Breast epithelium (tissue), 4 donors: ENCODE data around the gene CNDP1. TPM values are rescaled to one million over a fixed set of nuclear protein-coding genes. Genes with fewer than 3 reads are reported as not detected.

Source experiments
- DNase-seq, 2 donors: peaks; one replicate each; pipeline ENCODE4 v3.0.0-alpha.2; 2019; ENCODE audit warnings: low spot score in 2 of 2
- H3K27ac ChIP-seq, 2 donors: fragments of 200-600 bp; sonication (generic) in 1 of 2; one replicate each; pipeline ENCODE4 v1.5.1; 2016 to 2019; ENCODE audit warnings: mild to moderate bottlenecking in 1 of 2
- H3K27me3 ChIP-seq, 2 donors: fragments of 200-600 bp; sonication (generic) in 1 of 2; one replicate each; pipeline versions ENCODE4 v1.5.1 to v1.6.0; 2017 to 2019; ENCODE audit warnings: control low read depth in 1 of 2, mild to moderate bottlenecking in 1 of 2
- H3K36me3 ChIP-seq: fragments of 200-600 bp; one replicate; pipeline ENCODE4 v1.5.1; 2019
- H3K4me1 ChIP-seq, 2 donors: fragments of 200-600 bp; sonication (generic); one replicate each; pipeline ENCODE4 v1.5.1; 2016 to 2019; ENCODE audit warnings: control low read depth in 1 of 2
- H3K4me3 ChIP-seq, 3 donors: fragments of 200-600 bp; sonication (generic); 1 replicate in 2 of 3; 2 replicates in 1 of 3; pipeline ENCODE4 v1.5.1; 2016 to 2019; ENCODE audit warnings: mild to moderate bottlenecking in 3 of 3, moderate library complexity in 2 of 3
- H3K9me3 ChIP-seq, 2 donors: fragments of 200-600 bp; sonication (generic) in 1 of 2; one replicate each; pipeline ENCODE4 v1.5.1; 2016 to 2019; ENCODE audit warnings: control low read depth in 1 of 2
- POLR2A ChIP-seq: fragments of 450-650 bp; IDR thresholded peaks from one replicate; pipeline ENCODE4 v1.6.1; 2016; ENCODE audit warnings: antibody characterized with exemption, mild to moderate bottlenecking, moderate library complexity
- POLR2AphosphoS5 ChIP-seq, 3 donors: sonication (generic); formaldehyde crosslinking; IDR thresholded peaks; one replicate each; pipeline ENCODE4 v1.6.1; 2017; ENCODE audit warnings: antibody characterized with exemption in 3 of 3
- intact Hi-C: fragments of 100-400 bp; cut with DNase I; formaldehyde crosslinking; loops from one replicate; pipeline ENCODE4 v1.15.1; 2023; ENCODE audit warnings: low total_unique reads
- total RNA-seq, 3 donors: library from RNA; depleted of rRNA; stranded (reverse); fragments of >200 nt; gene quantifications; one replicate each; pipeline ENCODE4 v1.1.0, GENCODE V29; 2016
- TF ChIP-seq, protein P1 (sequence below), 3 donors: fragments of 450-650 bp; IDR thresholded peaks; one replicate each; pipeline ENCODE4 v1.5.1; 2016 to 2017; ENCODE audit warnings: antibody characterized with exemption in 3 of 3, mild to moderate bottlenecking in 3 of 3, moderate library complexity in 3 of 3

The CNDP1 gene
- total RNA-seq, 3 donors from 2014 or later = 0.33 TPM; not detected in 2

DNA sequence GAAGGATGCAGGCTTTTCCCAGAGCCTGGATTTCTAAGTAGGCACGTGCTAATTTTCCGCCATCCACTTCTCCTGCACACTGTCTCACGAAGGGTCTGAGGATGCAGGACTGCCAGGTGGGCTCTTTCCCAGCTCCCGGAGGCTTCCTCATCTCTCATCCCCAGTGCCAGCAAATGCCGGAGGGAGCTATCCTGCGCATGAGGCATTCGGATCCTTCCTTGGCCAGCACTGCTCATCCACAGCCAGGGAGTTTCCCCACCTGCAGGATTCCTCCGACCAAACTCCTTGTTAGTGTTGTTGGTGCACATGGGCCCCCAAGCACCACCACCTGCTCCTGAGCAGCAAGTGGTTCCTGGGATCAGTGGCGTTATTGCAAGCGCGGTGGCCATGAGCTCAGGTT, 5.0 kb downstream of the CNDP1 start:
- intact Hi-C loops = no loop called here
- Histone ChIP-seq H3K36me3 (no peaks in the 10 kb centered on the region), H3K27me3 (no peaks in the 10 kb centered on the region), H3K4me1 (no peaks in the 10 kb centered on the region), H3K27ac (no peak overlapping the region), H3K4me3 (no peak overlapping the region), H3K9me3 (no peaks in the 10 kb centered on the region)
- no peak for DNase-seq
- TF ChIP-seq, protein P1, sequence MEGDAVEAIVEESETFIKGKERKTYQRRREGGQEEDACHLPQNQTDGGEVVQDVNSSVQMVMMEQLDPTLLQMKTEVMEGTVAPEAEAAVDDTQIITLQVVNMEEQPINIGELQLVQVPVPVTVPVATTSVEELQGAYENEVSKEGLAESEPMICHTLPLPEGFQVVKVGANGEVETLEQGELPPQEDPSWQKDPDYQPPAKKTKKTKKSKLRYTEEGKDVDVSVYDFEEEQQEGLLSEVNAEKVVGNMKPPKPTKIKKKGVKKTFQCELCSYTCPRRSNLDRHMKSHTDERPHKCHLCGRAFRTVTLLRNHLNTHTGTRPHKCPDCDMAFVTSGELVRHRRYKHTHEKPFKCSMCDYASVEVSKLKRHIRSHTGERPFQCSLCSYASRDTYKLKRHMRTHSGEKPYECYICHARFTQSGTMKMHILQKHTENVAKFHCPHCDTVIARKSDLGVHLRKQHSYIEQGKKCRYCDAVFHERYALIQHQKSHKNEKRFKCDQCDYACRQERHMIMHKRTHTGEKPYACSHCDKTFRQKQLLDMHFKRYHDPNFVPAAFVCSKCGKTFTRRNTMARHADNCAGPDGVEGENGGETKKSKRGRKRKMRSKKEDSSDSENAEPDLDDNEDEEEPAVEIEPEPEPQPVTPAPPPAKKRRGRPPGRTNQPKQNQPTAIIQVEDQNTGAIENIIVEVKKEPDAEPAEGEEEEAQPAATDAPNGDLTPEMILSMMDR (IDR thresholded peaks at IDR 0.05) = no peak
- no peak for TF ChIP-seq POLR2AphosphoS5 (IDR thresholded peaks at IDR 0.05)
- no peak for TF ChIP-seq POLR2A

DNA sequence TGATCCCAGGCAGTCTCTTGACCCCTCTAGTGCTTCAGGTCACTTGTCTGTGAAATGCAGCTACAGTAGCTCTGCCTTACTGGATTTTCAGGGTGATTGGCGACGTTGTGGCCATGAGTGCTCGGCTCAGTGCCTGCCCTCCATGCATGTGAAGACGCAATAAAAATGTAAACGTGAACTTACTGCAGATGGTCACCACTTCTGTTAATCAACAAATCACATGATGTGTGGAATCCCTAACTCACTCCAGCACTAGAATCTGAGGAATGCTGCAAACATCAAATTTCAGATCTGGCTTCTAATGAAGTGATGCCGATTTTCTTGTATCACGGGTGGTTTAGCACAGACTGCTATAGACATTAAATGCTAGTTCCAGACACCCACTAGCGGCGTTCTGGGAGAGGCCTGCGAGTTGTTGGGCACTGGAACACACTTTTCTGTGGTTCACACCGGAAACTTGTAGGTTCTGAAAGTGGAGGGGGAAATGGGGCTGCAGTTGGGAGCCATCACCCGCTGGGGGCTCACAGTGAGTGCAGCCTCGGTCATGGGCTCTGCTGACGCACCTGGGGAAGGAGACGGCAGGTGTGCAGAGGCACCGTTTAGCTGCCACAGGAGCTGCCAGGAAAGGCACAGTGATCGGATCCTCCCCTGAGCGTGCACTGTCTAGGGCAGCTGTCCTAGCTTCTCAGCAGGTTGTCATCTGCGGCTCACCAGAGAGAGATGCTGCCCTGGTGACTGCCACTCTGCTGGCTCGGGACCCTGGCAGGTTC, 6.5 kb downstream of the CNDP1 start:
- intact Hi-C loops = no loop called here
- TF ChIP-seq POLR2AphosphoS5 (IDR thresholded peaks at IDR 0.05) = no peak
- TF ChIP-seq, protein P1 (IDR thresholded peaks at IDR 0.05) = no peak
- no peak for TF ChIP-seq POLR2A

DNA sequence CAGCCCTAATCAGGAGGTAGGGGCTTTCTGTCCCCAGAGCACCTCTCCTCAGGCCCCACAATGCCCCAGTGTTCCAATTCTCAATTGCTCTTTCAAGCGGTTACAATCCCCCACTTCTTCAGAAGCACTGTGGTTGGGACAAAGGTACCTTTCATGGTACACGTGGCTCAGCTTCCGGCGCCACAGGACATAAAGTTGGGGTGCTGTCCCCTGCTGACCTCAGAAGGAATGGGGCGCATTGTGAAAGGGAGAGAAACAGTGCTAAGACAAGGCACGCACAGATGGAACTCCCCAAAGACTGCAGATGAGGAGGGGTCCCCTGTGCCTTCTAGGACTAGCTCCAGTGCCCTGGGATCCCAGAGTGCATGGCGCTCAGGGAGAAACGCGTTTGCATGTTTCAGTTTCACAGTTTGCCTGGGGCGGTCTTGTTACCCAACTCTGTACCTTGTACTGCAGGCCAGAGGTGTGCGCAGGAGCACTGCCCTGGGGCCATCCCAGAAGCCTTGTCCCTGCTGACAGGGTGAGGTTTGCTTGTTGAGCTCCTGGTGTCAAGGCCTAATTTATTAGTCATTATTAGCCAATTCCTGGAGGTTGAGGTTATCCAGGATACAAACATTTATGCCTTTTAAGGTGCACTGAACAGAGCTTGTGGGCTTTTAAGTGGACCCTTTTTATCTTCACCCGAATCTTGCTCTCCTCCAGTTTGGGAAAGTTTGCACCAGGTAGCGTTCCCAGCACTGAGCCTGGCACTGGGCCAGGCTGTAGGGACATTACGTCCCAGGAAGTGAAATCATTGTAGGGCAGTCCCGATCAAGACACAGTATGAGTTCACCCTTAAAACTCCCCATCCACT, 7.6 kb downstream of the CNDP1 start:
- H3K27ac ChIP-seq = peak overlapping the region; percentile 9 to 16
- DNase-seq = peak in 1 of 2 donors; percentile 59
- no peaks in the 10 kb centered on the region for H3K9me3 ChIP-seq
- intact Hi-C loops = no loop called here
- TF ChIP-seq POLR2A (no peak), POLR2AphosphoS5 (IDR thresholded peaks at IDR 0.05) (no peak)
- TF ChIP-seq, protein P1 (IDR thresholded peaks at IDR 0.05) = no peak
- H3K36me3 ChIP-seq = no peaks in the 10 kb centered on the region
- no peaks in the 10 kb centered on the region for H3K4me1 ChIP-seq
- no peaks in the 10 kb centered on the region for H3K27me3 ChIP-seq
- H3K4me3 ChIP-seq = no peak overlapping the region

More for the DNA sequence above, 6.5 kb downstream of the CNDP1 start:
- H3K9me3 ChIP-seq = no peaks in the 10 kb centered on the region
- no peak overlapping the region for H3K4me3 ChIP-seq
- no peaks in the 10 kb centered on the region for H3K4me1 ChIP-seq
- peak overlapping the region in 1 of 2 donors; percentile 16 for H3K27ac ChIP-seq
- no peak for DNase-seq
- H3K27me3 ChIP-seq = no peaks in the 10 kb centered on the region
- H3K36me3 ChIP-seq = no peaks in the 10 kb centered on the region

DNA sequence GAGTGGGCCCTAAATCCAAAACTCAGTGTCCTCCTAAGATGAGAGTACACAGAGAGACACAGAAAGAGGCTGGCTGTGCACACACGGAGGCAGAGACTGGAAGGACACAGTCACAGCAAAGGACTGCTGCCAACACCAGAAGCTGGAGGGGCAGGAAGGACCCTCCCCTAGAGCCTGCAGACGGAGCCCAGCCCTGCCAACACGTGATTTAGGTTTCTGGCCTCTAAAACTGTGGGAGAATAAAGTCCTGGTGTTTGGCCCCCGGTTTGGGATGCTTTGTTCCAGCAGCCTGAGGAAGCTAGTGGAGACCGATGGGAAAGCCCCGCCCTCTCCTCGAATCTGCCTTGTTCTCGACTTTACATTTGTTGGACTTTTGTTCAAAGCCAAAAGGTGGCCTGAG, 10.6 kb downstream of the CNDP1 start:
- no peak for TF ChIP-seq POLR2A
- TF ChIP-seq, protein P1 (IDR thresholded peaks at IDR 0.05) = no peak
- no peak for TF ChIP-seq POLR2AphosphoS5 (IDR thresholded peaks at IDR 0.05)
- no peak for DNase-seq
- intact Hi-C loops = no loop called here
- Histone ChIP-seq H3K27me3 (no peaks in the 10 kb centered on the region), H3K4me1 (no peaks in the 10 kb centered on the region), H3K9me3 (peaks cover 5 to 7% of the 10 kb centered on the region in 2 donors), H3K27ac (no peak overlapping the region), H3K36me3 (no peaks in the 10 kb centered on the region), H3K4me3 (no peak overlapping the region)

DNA sequence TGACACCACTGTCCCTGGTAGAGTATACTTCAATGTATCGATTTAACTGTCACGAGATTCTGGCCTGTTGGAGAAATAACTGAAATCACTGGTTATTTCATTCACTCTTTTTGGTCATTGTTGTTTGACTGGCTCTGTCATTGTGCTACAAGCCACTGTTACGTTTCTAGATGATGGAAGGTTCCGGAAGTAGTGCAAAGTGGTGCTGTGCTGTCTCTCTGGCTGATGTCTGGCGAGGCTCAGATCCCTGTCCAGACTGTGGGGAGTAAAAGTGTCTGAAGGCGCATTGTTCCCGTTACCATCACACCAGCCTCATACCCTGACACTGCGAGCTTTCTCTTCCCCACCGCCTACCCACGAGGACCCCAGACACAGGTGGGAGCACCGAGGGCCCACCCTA, 11.7 kb downstream of the CNDP1 start:
- DNase-seq = no peak
- Histone ChIP-seq H3K27ac (peak overlapping the region; percentile 25 to 76), H3K4me1 (no peaks in the 10 kb centered on the region), H3K27me3 (no peaks in the 10 kb centered on the region), H3K9me3 (peaks cover 5 to 12% of the 10 kb centered on the region in 2 donors), H3K36me3 (no peaks in the 10 kb centered on the region), H3K4me3 (no peak overlapping the region)
- TF ChIP-seq POLR2AphosphoS5 (IDR thresholded peaks at IDR 0.05) = no peak
- TF ChIP-seq, protein P1 (IDR thresholded peaks at IDR 0.05) = no peak
- no peak for TF ChIP-seq POLR2A
- intact Hi-C loops = loop anchor here (2.0 kb wide), 1 partner anchor 51 kb away; no protein-coding TSS in a partner anchor
